Transverse colon (tissue), 4 donors: ENCODE data around the gene BCORL1.

Experiments used
- CTCF ChIP-seq, 5 experiments: fragments of 200-600 bp in 3 of 5; fragments of 450-650 bp in 2 of 5; sonication (generic) in 3 of 5; IDR thresholded peaks; 1 replicate in 2 of 5; 2 replicates in 3 of 5; pipeline ENCODE4 v1.5.1; 2016 to 2017; ENCODE audit warnings: antibody characterized with exemption in 5 of 5, inconsistent platforms in 3 of 5, mild to moderate bottlenecking in 2 of 5, moderate library complexity in 1 of 5
- EP300 ChIP-seq: sonication (generic); formaldehyde crosslinking; IDR thresholded peaks from one replicate; pipeline ENCODE4 v1.6.1; 2017; ENCODE audit warnings: antibody characterized with exemption, low read depth
- POLR2A ChIP-seq: fragments of 450-650 bp; IDR thresholded peaks from one replicate; pipeline ENCODE4 v1.6.1; 2016; ENCODE audit warnings: antibody characterized with exemption, mild to moderate bottlenecking, moderate library complexity
- POLR2AphosphoS5 ChIP-seq, 3 donors: sonication (generic); formaldehyde crosslinking; IDR thresholded peaks; one replicate each; pipeline ENCODE4 v1.6.1; 2016; ENCODE audit warnings: antibody characterized with exemption in 3 of 3

- TF ChIP-seq POLR2AphosphoS5 (IDR thresholded peaks at IDR 0.05), result peak in 1 of 3 donors; percentile 56
- TF ChIP-seq EP300, result no peak
- no peak for TF ChIP-seq CTCF (IDR thresholded peaks at IDR 0.05)
- peak; percentile 40 for TF ChIP-seq POLR2A
Observed at GRCh38 chrX:129980540-129981199, 1.8 kb upstream of the BCORL1 start.
